HG03565 (cell line): ENCODE results near the gene ZKSCAN1.
"Not testable (repeated sequence)": the region's sequence is repeated elsewhere in the genome, so short reads cannot be mapped to it uniquely, and the experiment has no call there.

Source experiments
- ATAC-seq: cut with Tn5 transposase; IDR thresholded peaks from one replicate; pipeline ENCODE4 v1.9.1; 2021; ENCODE audit warnings: mild to moderate bottlenecking, moderate library complexity; ENCODE audit not compliant: unreplicated experiment

The ZKSCAN1 gene

DNA sequence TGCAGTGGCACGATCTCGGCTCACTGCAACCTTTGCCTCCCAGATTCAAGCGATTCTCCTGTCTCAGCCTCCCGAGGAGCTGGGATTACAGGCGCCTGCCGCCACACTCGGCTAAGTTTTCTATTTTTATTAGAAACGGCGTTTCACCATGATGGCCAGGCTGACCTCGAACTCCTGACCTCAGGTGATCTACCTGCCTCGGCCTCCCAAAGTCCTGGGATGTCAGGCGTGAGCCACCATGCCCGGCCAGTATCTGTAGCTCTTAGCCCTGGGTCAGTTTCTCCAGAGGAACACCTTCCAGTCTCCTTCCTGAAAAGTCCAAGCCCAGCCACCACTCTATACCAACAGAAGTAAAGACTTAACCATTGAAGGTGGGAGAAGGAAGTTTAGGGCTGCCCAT lies 15.2 kb upstream of the ZKSCAN1 start:
- ATAC-seq: no peak

DNA sequence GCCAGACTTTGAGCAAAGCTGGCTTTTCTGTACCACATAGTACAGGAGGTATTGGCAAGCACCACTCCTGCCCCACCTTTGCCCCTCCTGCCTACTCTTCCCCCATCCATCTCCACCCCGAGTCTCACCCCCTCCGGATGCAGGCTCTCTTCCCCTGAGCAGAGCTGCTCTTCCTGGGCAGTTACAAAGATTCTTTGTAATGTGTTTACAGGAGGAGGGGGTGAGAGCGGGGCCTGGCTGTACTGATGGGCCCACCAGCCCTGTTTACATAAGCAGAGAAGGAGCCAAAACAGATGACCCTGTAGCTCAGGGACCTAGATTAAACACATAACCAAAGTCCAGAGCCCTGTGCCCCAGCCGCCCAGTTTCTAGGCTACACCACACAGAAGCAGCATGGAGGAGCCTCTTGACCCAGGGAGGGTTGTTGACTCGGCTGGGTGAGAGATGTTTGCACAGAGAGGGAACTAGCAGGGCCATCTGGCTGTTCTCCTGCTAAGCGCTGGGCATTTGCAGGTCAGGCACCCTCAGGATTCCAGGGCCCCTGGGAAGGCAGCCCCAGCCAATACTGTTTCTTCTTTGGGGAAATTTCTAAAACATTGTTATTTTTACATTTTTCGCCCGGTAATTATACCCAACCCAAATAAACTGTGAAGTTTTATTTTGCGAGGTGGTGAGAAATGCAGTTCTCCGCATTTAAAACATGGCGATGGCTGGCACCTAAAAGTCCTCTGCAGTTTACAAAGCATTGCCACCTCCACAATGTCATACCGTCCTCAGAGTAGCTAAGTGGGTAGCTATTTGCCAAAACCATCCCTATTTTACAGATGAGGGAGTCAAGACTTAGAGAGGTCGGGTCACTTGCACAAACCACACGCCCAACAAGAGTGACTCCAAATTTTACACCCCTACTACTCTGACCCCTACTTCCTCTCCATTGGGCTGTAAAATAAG lies 11.4 kb upstream of the ZKSCAN1 start:
- no peak for ATAC-seq

DNA sequence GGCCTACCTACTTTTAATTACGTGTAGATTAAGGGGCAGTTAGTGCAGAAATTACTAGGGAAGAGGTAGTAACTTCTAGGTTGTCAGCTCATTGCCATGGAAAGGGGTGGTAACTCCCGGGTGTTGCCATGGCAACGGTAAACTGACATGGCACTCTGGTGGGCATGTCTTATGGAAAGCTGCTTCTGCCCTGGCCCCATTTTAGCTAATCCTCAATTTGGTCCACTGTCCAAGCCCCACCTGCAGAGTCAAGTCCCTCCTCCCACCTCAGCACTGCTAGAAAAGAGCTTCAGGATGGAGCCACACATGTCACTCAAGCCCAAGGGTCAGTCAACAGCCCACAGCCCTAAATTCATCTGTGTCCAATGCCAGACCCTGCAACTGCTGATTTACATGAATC lies 7.5 kb upstream of the ZKSCAN1 start:
- ATAC-seq: no peak

DNA sequence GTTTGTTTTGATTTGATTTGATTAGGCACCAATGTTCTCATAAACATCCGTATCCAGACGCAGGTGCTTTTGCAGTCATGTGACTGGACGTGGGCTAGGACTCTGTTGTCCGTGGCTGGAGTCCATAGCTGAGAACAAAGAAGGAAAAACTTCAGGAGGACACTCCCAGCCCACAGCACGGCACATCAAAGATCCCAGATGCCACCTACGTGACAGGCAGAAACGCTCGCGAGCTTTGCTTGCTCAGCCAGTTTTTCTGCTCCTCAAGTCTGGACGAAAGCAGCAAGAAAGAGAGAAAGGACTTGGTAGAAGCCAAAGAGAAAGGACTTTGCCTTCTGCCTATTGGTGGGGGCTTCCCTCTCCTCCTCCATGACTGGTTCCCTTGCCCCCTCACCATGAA lies 6.9 kb upstream of the ZKSCAN1 start:
- ATAC-seq: no peak

DNA sequence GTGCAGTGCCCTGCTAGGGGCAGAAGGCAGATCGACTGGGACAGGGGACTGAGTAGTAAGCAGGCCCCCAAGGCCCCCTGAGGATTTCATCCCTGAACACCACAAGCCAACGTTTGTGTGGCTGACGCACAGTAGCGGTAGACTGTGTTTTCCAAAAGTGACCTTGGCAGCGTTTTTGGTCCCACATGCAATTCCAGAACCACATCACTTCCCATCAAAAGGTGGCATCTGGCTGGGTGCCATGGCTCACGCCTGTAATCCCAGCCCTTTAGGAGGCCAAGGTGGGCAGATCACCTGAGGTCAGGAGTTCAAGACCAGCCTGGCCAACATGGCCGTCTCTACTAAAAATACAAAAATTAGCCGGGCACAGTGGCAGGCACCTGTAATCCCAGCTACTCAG lies 5.4 kb upstream of the ZKSCAN1 start:
- not testable (repeated sequence) for ATAC-seq

DNA sequence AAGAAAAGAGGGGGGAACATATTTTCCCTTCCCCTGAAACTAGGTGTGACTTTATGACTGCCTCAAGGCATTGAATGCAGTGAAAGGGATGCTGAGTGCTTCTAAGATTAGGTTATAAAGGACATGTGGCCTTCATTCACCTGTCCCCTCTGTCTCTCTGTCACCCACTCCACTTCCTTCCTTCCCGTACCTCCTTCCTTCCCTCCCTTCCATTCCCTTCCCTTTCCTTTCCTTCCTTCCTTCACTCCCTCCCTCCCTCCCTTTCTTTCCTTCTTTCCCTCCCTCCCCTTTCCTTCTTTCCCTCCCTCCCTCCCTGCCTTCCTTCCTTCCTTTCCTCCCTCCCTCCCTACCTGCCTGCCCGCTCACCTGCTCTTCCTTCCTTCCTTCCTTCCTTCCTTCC lies 4.5 kb upstream of the ZKSCAN1 start:
- ATAC-seq: no peak

DNA sequence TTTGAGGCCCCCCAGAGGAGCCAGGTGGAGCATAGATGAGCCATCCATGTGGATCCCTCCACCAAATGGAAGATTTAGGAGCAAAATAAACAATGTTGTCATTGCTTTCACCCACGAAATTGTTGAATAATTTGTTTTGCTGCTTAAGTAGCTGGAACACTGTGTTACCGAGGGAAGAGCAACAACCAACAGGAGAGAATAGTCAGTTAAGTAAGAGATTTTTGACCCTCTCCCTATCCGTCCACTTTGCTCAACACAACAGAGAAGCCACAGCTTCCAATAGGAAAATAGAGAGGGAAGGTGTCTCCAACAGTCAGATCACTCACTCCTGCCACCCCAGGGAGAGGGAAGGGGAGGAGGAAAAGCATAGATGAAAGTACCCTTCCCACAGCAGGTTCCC lies 3.9 kb upstream of the ZKSCAN1 start:
- no peak for ATAC-seq

DNA sequence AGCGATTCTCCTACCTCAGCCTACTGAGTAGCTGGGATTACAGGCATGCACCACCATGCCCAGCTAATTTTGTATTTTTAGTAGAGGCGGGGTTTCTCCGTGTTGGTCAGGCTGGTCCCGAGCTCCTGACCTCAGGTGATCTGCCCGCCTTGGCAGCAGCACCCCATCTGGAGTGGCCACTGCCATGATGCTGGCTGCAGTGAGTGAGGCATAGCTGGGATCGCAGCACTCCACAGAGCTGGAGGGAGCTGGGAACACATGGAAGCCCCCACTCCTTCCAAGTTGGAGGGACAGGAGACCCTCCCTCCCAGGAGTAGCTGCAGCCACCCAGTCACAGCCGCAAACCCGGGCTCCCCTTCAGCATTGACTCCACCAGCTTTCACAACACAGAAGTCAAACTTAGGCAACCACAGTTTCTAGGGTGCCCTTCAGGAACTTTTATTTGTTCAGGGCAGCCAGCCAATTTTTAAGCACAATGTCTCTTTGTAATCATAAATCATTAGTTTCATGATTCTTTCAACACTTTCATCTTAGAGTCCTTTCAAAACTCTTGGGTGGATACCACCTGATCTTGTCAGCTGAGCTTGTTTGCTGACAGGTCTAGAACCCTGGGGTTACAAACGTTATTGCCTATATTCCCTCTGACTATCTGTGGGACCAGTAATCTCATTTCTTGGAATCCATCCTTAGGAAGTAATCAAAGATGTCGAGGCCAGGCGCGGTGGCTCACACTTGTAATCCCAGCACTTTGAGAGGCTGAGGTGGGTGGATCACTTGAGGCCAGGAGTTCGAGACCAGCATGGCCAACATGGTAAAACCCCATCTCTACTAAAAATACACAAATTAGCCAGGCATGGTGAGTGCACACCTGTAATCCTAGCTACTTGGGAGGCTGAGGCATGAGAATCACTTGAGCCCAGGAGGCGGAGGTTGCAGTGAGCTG lies 2.7 kb upstream of the ZKSCAN1 start:
- ATAC-seq: not testable (repeated sequence)

DNA sequence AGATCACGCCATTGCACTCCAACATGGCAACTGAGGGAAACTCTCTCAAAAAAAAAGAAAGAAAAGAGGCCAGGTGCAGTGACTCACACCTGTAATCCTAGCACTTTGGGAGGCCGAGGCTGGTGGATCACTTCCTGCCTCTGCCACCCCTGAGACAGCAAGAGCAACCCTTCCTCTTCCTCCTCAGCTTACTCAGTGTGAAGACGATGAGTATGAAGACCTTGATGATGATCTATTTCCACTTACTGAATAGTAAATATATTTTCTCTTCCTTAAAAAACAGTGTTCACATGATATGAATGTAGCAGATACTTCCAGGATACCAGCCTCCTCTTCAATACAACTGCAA lies 2.1 kb upstream of the ZKSCAN1 start:
- ATAC-seq: no peak

DNA sequence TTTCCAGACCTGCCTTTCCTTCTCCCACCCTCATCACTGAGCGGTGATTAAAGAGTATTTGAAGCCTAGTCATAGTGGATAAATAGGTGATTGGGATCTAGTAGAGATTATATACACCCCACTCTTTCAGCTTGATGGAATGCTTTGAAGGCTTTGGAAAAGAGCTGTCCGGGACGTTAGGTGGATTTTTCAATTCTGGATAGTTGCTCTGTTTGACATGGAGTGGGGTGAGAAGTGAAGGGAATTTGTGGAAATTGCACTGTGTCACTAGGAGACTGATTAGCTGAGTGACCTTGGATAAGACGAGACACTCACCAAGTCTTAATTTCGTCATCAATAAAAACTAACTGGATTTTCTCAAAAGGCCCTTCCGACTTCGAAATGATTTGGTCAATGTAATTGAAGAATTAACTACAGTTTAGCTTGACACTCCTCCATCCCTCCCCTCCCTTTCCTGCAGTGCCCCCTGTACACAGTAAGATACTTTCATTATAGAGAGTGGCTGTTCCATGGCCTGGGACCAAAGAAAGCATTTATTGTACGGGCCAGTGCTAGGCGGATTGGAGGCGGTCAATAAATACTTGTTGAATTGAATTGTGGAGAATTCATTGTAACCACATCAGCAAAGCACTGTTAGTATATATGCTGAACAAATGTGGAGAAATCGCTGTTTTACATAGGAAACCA lies 962 bp downstream of the ZKSCAN1 start:
- ATAC-seq: no peak

DNA sequence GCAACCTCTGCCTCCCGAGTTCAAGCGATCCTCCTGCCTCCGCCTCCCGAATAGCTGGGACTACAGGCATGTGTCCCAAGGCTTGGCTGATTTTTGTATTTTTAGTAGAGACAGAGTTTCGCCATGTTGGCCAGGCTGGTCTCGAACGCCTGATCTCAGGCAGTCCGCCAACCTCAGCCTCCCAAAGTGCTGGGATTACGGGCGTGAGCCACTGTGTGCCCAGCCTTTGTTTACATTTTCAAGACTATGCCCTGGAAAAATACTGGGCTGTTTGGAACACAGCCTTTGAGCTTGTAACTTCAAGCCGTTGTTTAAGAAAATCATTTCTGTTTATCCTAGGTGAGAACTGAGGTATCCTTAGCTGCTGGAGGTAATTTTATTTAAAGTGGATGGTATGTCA lies 1.9 kb downstream of the ZKSCAN1 start:
- ATAC-seq: no peak

DNA sequence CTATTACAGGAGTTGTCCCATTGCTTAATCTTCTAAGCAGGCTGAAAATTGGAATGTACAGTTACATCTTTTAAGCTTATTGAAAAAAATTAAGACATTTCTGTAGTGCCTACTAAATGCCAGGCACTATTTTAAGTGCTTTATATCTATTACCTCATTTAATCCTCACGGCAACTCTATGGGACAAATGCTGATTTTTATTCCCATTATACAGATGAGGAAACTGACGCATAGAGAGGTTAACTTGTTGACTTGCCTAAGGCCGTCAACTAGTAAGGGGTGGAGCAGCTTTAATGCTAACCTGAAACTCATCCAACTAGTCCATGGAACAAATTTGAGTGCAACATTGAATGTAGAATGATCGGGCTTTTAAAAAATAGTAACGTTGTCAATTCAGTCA lies 2.5 kb downstream of the ZKSCAN1 start:
- ATAC-seq: no peak

DNA sequence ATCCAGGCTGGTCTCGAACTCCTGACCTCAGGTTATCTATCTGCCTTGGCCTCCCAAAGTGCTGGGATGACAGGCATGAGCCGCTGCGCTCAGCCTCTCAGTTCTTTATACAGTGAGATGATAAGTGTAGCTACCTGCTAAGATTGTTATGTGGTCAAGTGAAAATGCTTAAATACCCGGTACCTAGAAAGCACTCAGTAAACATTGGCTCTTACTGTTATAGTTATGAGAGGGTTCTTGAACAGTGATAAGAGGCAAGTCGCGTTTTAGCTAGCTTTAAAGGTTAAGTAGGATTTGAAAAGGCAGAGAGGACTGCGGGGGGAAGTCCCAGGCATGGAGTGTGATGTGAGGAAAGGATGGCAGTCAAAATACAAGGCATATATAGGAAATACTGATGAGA lies 4.5 kb downstream of the ZKSCAN1 start:
- no peak for ATAC-seq

DNA sequence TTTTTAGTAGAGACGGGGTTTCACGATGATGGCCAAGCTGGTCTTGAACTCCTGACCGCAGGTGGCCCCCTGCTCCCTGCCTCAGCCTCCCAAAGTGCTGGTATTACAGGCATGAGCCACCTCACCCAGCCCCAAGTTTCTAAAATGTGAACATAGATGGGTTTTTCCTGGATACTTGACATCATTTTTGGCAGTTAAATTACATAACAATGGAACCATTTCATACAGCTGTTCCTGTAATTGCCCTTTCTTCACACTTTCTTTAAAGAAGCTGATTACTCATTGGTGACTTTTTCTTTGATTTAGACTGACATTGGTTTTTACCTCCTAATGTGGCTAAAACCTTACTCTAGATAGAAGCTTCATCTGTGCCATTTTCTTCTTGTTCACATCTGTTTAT lies 5.9 kb downstream of the ZKSCAN1 start:
- ATAC-seq: no peak

DNA sequence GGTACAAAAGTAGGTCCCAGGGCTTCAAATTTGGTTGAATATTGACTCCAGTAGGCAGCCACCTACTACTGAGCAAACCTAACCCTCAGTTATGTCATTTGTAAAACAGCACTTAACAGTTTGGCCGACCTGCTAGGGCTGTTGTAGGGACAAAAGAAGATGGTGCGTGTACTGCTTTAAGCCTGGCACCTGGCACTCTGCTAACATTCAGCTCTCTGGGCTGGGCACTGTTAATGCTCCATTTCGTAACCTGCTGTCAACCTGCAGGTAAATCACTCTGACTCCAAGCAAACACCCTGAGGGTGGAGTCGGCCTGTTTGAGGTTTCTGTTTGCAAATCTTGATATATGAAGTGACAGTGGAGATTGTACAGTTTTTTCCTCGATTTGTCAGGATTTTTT lies 7.2 kb downstream of the ZKSCAN1 start:
- ATAC-seq: no peak

DNA sequence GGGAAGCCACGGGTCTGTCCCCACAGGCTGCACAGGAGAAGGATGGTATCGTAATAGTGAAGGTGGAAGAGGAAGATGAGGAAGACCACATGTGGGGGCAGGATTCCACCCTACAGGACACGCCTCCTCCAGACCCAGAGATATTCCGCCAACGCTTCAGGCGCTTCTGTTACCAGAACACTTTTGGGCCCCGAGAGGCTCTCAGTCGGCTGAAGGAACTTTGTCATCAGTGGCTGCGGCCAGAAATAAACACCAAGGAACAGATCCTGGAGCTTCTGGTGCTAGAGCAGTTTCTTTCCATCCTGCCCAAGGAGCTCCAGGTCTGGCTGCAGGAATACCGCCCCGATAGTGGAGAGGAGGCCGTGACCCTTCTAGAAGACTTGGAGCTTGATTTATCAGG lies 8.1 kb downstream of the ZKSCAN1 start:
- no peak for ATAC-seq

DNA sequence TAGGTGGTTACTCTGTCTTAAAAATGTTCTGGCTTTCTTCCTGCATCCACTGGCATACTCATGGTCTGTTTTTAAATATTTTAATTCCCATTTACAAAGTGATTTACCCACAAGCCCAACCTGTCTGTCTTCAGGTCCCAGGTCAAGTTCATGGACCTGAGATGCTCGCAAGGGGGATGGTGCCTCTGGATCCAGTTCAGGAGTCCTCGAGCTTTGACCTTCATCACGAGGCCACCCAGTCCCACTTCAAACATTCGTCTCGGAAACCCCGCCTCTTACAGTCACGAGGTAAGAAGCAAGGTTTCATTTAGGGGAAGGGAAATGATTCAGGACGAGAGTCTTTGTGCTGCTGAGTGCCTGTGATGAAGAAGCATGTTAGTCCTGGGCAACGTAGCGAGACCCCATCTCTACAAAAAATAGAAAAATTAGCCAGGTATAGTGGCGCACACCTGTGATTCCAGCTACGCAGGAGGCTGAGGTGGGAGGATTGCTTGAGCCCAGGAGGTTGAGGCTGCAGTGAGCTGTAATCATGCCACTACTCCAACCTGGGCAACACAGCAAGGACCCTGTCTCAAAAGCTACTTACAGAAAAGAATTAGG lies 8.7 kb downstream of the ZKSCAN1 start:
- ATAC-seq: no peak

DNA sequence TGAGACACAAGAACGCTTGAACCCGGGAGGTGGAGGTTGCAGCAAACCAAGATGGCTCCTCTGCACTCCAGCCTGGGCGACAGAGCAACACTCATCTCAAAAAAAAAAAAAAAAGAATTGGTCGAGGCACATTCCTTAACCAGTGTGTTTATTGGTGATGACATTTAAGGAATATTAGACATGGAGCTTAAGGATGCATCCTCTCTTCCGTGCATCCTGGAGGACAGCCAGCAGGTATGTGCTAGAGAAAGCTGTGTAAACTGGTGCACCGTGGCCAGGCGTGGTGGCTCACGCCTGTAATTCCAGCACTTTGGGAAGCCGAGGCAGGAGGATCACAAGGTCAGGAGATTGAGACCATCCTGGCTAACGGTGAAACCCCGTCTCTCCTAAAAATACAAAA lies 11.8 kb downstream of the ZKSCAN1 start:
- ATAC-seq: no peak

DNA sequence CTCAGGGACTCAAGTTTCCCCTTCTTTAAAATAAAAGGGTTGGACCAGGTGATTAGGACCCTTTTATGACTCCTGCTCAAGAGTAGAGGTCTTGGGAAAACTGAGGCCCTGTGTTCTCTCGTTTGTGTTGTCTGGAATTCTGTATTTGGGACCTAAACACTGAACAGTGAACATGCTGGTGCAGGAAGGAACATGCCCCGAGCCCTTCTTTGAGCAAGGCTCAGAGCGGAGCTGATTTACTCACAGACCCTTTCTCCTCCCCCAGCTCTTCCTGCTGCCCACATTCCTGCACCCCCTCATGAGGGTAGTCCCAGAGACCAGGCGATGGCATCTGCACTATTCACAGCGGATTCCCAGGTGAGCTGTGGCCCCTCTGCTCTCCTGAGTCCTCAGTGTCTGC lies 14.2 kb downstream of the ZKSCAN1 start:
- ATAC-seq: no peak

DNA sequence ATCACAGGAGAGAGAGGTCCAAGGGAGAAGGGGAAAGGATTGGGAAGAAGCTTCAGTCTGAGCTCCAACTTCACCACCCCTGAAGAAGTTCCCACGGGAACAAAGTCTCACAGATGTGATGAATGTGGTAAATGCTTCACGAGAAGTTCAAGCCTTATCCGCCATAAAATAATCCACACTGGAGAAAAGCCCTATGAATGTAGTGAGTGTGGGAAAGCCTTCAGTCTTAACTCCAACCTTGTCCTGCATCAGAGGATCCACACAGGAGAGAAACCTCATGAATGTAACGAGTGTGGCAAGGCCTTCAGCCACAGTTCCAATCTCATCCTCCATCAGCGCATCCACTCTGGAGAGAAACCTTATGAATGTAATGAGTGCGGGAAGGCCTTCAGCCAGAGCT lies 18.1 kb downstream of the ZKSCAN1 start:
- ATAC-seq: no peak
